Kidney tubule cell (primary cell): ENCODE measurements around the gene CD7.

Experiments used
- DNase-seq: peaks from one replicate; pipeline ENCODE4 v3.0.0-alpha.2; 2018; ENCODE audit warnings: low spot score

The CD7 gene

GRCh38 chr17:82278786-82279391 is 38.5 kb downstream of the CD7 start:
- DNase-seq, result no peak

GRCh38 chr17:82278308-82278707 is 39.1 kb downstream of the CD7 start:
- DNase-seq, result no peak

GRCh38 chr17:82277851-82278250 is 39.6 kb downstream of the CD7 start:
- no peak for DNase-seq

- no peak for DNase-seq
Observed at GRCh38 chr17:82276938-82277337, 40.5 kb downstream of the CD7 start.

GRCh38 chr17:82275326-82275725 is 42.1 kb downstream of the CD7 start:
- DNase-seq, result no peak

- DNase-seq, result no peak
Observed at GRCh38 chr17:82274134-82275020, 43.0 kb downstream of the CD7 start.

GRCh38 chr17:82273327-82274133 is 43.9 kb downstream of the CD7 start, which contains the start of gene CSNK1D:
CSNK1D (minus strand) TSS chr17:82273700; CDS start chr17:82273381, 319 bp downstream.
- peak; percentile 86 for DNase-seq

GRCh38 chr17:82272495-82273326 is 44.7 kb downstream of the CD7 start:
- no peak for DNase-seq

GRCh38 chr17:82271401-82271800 is 46.0 kb downstream of the CD7 start:
- no peak for DNase-seq

GRCh38 chr17:82270651-82271050 is 46.8 kb downstream of the CD7 start:
- no peak for DNase-seq

- no peak for DNase-seq
Observed at GRCh38 chr17:82269882-82270500, 47.4 kb downstream of the CD7 start.

GRCh38 chr17:82269138-82269881 is 48.1 kb downstream of the CD7 start:
- DNase-seq, result no peak

- DNase-seq, result peak; percentile 95
Observed at GRCh38 chr17:82267575-82268379, 49.6 kb downstream of the CD7 start.

- DNase-seq, result no peak
Observed at GRCh38 chr17:82266142-82266541, 51.3 kb downstream of the CD7 start.
